CD4-positive, CD25-positive, alpha-beta regulatory T cell (primary cell): ENCODE results near the gene APOA5. TPM values are rescaled to one million over a fixed set of nuclear protein-coding genes. Genes with fewer than 3 reads are reported as not detected.

ENCODE experiments used
- ATAC-seq, 2 donors: fragments of 150-1000 bp; cut with Tn5 transposase; one replicate each; pipeline ENCODE4 v1.10.0; 2021; ENCODE audit warnings: low read depth in 2 of 2, moderate number of reproducible peaks in 2 of 2, moderate library complexity in 1 of 2
- DNase-seq, 3 donors: peaks; one replicate each; pipeline versions ENCODE4 v3.0.0 to v3.0.0-alpha.2; 2012 to 2022; ENCODE audit warnings: mixed read lengths in 1 of 3
- H3K27ac ChIP-seq: one replicate; pipeline ENCODE4 v1.7.0; 2013; ENCODE audit warnings: mild to moderate bottlenecking, low read length; ENCODE audit not compliant: insufficient read depth, poor library complexity, severe bottlenecking
- H3K27me3 ChIP-seq: one replicate; pipeline ENCODE4 v1.7.0; 2013; ENCODE audit warnings: low read length; ENCODE audit not compliant: control insufficient read depth, insufficient read depth
- H3K36me3 ChIP-seq: one replicate; pipeline ENCODE4 v1.7.0; 2013; ENCODE audit warnings: mild to moderate bottlenecking, low read length, moderate library complexity; ENCODE audit not compliant: control insufficient read depth, insufficient read depth
- H3K4me1 ChIP-seq: 2 replicates; pipeline ENCODE4 v1.7.0; 2013; ENCODE audit warnings: mild to moderate bottlenecking, low read length; ENCODE audit not compliant: insufficient read depth, control insufficient read depth, poor library complexity, severe bottlenecking
- H3K4me3 ChIP-seq: one replicate; pipeline ENCODE4 v1.7.0; 2013; ENCODE audit warnings: low read depth, mild to moderate bottlenecking, low read length, moderate library complexity
- H3K9me3 ChIP-seq, 2 experiments: 1 replicate in 1 of 2; 2 replicates in 1 of 2; pipeline ENCODE4 v1.7.0; 2013; ENCODE audit warnings: low read length in 2 of 2, mild to moderate bottlenecking in 1 of 2, moderate library complexity in 1 of 2; ENCODE audit not compliant: control insufficient read depth in 2 of 2
- H3K27ac Mint-ChIP-seq, 3 donors: one replicate each; pipeline ENCODE4 v1.8.0; 2020 to 2022; ENCODE audit warnings: mild to moderate bottlenecking in 3 of 3, mixed read lengths in 3 of 3, moderate library complexity in 2 of 3
- H3K27me3 Mint-ChIP-seq: one replicate; pipeline ENCODE4 v1.8.0; 2022; ENCODE audit warnings: mild to moderate bottlenecking, mixed read lengths
- H3K36me3 Mint-ChIP-seq: one replicate; pipeline ENCODE4 v1.8.0; 2020; ENCODE audit warnings: mixed read lengths
- H3K4me1 Mint-ChIP-seq, 4 donors: one replicate each; pipeline ENCODE4 v1.8.0; 2020 to 2022; ENCODE audit warnings: mixed read lengths in 4 of 4, mild to moderate bottlenecking in 1 of 4
- H3K4me3 Mint-ChIP-seq, 4 donors: one replicate each; pipeline ENCODE4 v1.8.0; 2020 to 2022; ENCODE audit warnings: mild to moderate bottlenecking in 4 of 4, mixed read lengths in 4 of 4, moderate library complexity in 3 of 4
- H3K9me3 Mint-ChIP-seq, 7 donors: one replicate each; pipeline ENCODE4 v1.8.0; 2020 to 2022; ENCODE audit warnings: mixed read lengths in 7 of 7, mild to moderate bottlenecking in 3 of 7, moderate library complexity in 2 of 7
- polyA plus RNA-seq, 4 donors: library from polyadenylated mRNA; unstranded; fragments of 300-500 nt; fragmentation: Illumina TruSeq; gene quantifications; one replicate each; pipeline ENCODE4 v1.2.3, GENCODE V29; 2021
- total RNA-seq: library from RNA; stranded (reverse); gene quantifications from one replicate; pipeline ENCODE4 v1.2.3, GENCODE V29; 2022

Gene APOA5
- total and polyA plus RNA-seq, 5 donors from 2014 or later = not detected

DNA sequence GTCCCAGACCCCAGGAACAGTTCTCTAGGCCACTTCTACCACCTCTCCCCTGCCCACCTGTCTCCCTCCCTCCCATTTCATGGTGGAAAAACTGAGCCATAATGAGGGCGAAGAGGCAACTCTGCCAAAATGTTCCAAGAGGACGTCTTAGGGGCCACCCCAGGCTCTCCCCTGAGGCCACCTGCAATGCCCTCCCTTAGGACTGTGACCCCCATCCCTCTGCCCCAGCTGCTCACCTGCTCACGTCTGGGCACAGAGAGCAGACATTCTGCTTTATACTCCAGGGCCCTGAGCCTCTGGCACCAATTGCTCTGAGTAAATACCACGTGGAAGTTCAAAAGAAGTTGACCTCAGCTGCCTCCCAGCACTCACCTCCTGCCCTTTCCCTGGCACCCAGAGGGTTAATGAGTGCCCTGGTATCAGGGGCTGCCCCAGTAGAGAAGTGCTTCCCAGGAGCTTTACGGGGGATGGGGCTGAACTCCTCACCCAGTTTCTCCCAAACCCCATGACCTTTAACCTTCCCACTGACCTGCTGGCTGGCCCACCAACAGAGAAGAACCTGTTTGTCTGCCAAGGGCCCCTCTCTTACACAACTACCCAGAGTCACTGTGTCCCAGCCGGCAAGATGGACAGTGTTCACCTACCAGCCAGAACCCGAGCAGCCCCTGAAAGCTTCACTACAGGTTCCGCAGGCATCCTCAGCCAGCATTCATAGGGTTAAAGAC, 627 bp upstream of the APOA5 start:
- no peaks in the 10 kb centered on the region for H3K36me3 ChIP-seq
- ATAC-seq = no peak
- Mint-ChIP-seq H3K36me3 (no peaks in the 10 kb centered on the region), H3K27ac (no peak overlapping the region), H3K9me3 (no peaks in the 10 kb centered on the region), H3K27me3 (peaks cover 22% of the 10 kb centered on the region), H3K4me1 (peaks cover 6 to 29% (median 16%) of the 10 kb centered on the region in 4 donors), H3K4me3 (peak overlapping the region in 2 of 4 donors; percentile 44 to 47)
- H3K27me3 ChIP-seq = no peaks in the 10 kb centered on the region
- no peaks in the 10 kb centered on the region for H3K9me3 ChIP-seq
- no peak for DNase-seq
- H3K4me3 ChIP-seq = no peak overlapping the region
- no peak overlapping the region for H3K27ac ChIP-seq
- H3K4me1 ChIP-seq = peaks cover 16% of the 10 kb centered on the region

DNA sequence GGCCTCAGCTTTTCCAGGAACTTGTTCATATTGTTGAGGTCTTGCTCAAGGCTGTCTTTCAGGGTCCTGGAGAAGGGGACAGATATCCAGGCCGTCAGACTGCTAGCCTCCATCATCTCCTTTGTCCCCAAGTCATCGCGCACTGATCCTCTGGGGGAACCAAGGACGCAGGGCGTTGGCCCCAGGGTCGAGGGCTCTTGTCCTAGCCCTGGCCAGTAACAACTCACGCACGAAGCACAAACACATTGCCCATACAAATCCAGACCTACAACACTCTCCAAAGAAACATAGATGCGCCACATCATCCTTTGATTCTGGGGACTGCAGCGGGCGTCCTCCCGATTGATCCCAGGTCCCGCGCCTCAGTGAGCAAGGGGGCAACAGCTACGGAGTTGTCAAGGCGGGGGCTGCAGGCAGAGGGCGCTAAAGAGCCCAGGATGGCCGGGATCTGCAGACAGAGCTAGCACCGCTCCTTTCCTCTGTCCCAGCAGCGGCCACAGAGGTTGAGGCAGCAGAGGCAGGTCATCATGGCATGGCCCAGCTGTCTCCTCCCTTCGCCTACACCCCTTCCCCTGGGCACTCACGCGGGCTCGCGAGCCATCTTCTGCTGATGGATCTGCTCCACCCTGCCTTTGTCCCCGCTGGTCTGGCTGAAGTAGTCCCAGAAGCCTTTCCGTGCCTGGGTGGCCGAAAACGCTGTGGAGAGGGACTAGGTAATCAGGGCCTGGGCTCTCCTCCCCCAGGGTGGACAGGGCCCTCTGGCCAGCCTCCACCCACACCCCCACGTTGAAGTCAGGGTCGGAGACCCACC, 472 bp downstream of the APOA5 start:
- peaks cover 3% of the 10 kb centered on the region for H3K36me3 Mint-ChIP-seq
- peaks cover 14% of the 10 kb centered on the region for H3K27me3 Mint-ChIP-seq
- H3K4me3 ChIP-seq = no peak overlapping the region
- ATAC-seq (peak; percentile 42 to 52), DNase-seq (peak; percentile 64 to 70 (median 67))
- peak overlapping the region; percentile 61 to 90 (median 80) for H3K4me3 Mint-ChIP-seq
- H3K4me1 Mint-ChIP-seq = peaks cover 14 to 40% (median 27%) of the 10 kb centered on the region in 4 donors
- peak overlapping the region in 1 of 3 donors; percentile 65 for H3K27ac Mint-ChIP-seq
- H3K9me3 Mint-ChIP-seq = no peaks in the 10 kb centered on the region
- H3K4me1 ChIP-seq = peaks cover 27% of the 10 kb centered on the region
- no peaks in the 10 kb centered on the region for H3K9me3 ChIP-seq
- H3K27ac ChIP-seq = no peak overlapping the region
- H3K36me3 ChIP-seq = peaks cover 3% of the 10 kb centered on the region
- no peaks in the 10 kb centered on the region for H3K27me3 ChIP-seq

- Histone ChIP-seq H3K9me3 (no peaks in the 10 kb centered on the region), H3K27ac (no peak overlapping the region), H3K4me3 (no peak overlapping the region), H3K4me1 (peaks cover 27% of the 10 kb centered on the region), H3K36me3 (peaks cover 11% of the 10 kb centered on the region), H3K27me3 (no peaks in the 10 kb centered on the region)
- no peak overlapping the region for H3K27ac Mint-ChIP-seq
- peak overlapping the region in 3 of 4 donors; percentile 75 to 90 (median 85) for H3K4me3 Mint-ChIP-seq
- no peak for ATAC-seq
- no peaks in the 10 kb centered on the region for H3K9me3 Mint-ChIP-seq
- H3K36me3 Mint-ChIP-seq = peaks cover 5% of the 10 kb centered on the region
- DNase-seq = no peak
- peaks cover 19 to 48% (median 32%) of the 10 kb centered on the region in 4 donors for H3K4me1 Mint-ChIP-seq
- H3K27me3 Mint-ChIP-seq = peaks cover 12% of the 10 kb centered on the region
These were observed 1.3 kb downstream of the APOA5 start for GRCh38 chr11:116790167-116791001.

- Mint-ChIP-seq H3K4me1 (peaks cover 19 to 59% (median 34%) of the 10 kb centered on the region in 4 donors), H3K36me3 (peaks cover 19% of the 10 kb centered on the region)
- no peak for ATAC-seq
These were observed 2.7 kb downstream of the APOA5 start for GRCh38 chr11:116788975-116789374.

GRCh38 chr11:116788534-116788933, 3.1 kb downstream of the APOA5 start:
- Mint-ChIP-seq H3K27ac (peak overlapping the region; percentile 94 to 100 (median 97)), H3K4me1 (peaks cover 19 to 60% (median 35%) of the 10 kb centered on the region in 4 donors), H3K9me3 (no peaks in the 10 kb centered on the region), H3K36me3 (peaks cover 21% of the 10 kb centered on the region), H3K27me3 (peaks cover 12% of the 10 kb centered on the region), H3K4me3 (peak overlapping the region; percentile 94 to 99 (median 97))
- Histone ChIP-seq H3K9me3 (no peaks in the 10 kb centered on the region), H3K4me1 (peaks cover 27% of the 10 kb centered on the region), H3K4me3 (peak overlapping the region; percentile 84), H3K27me3 (no peaks in the 10 kb centered on the region), H3K27ac (peak overlapping the region; percentile 77), H3K36me3 (peaks cover 30% of the 10 kb centered on the region)
- ATAC-seq = no peak
- DNase-seq = no peak

More at GRCh38 chr11:116788975-116789374, 2.7 kb downstream of the APOA5 start:
- DNase-seq = no peak
- peaks cover 27% of the 10 kb centered on the region for H3K4me1 ChIP-seq
- Mint-ChIP-seq H3K27me3 (peaks cover 12% of the 10 kb centered on the region), H3K9me3 (no peaks in the 10 kb centered on the region), H3K27ac (peak overlapping the region in 2 of 3 donors; percentile 81 to 97), H3K4me3 (peak overlapping the region; percentile 59 to 99 (median 95))
- peaks cover 25% of the 10 kb centered on the region for H3K36me3 ChIP-seq
- H3K4me3 ChIP-seq = no peak overlapping the region
- no peaks in the 10 kb centered on the region for H3K27me3 ChIP-seq
- no peak overlapping the region for H3K27ac ChIP-seq
- H3K9me3 ChIP-seq = no peaks in the 10 kb centered on the region

DNA sequence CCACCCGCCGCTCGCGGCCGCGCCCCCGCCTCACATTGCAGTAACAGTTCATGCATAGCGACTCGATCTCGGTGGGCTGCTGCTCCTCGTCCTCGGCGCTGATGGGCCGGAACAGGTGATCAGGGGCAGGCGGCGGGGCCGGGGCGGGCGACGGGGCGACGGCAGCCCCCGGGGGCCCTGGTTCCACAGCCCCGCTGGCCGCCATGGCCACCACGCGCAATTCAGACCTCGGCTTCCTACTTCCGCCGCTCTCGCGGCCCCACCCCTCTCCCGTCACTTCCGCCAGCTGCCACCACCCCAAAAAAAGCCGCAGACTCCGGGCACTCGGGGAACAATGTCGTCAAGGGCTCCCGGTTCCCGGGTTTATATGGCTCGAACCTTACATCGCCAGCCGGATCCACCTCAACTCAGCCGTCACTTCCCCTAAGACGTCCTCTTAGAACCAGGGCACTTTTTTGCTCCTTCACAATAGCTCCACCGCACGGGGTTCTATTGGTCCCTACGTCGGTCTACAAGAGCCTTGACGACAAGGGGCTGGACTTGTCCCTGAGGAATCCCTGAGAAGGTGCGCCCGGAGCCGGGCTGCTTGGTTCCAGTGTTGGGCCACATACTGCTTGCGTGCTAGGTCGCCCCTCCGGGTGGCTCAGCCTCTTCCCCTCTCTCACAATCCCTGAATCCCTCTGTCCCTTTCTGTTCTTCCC, 3.7 kb downstream of the APOA5 start, which contains the start of gene ZPR1:
Gene ZPR1, minus strand, starts transcription at position 238 of the 701 bp plus-strand sequence. Its CDS starts 33 bp downstream, at position 205.
- peak; percentile 88 to 92 for ATAC-seq
- H3K27me3 ChIP-seq = no peaks in the 10 kb centered on the region
- H3K9me3 ChIP-seq = no peaks in the 10 kb centered on the region
- no peaks in the 10 kb centered on the region for H3K9me3 Mint-ChIP-seq
- peak within 1 kb of the TSS; percentile 77 for H3K27ac ChIP-seq
- H3K4me1 ChIP-seq = peaks cover 27% of the 10 kb centered on the region
- H3K4me3 ChIP-seq = peak within 1 kb of the TSS; percentile 93
- peaks cover 12% of the 10 kb centered on the region for H3K27me3 Mint-ChIP-seq
- DNase-seq = peak; percentile 87 to 89 (median 88)
- peaks cover 23% of the 10 kb centered on the region for H3K36me3 Mint-ChIP-seq
- peak within 1 kb of the TSS; percentile 94 to 99 (median 97) for H3K4me3 Mint-ChIP-seq
- H3K4me1 Mint-ChIP-seq = peaks cover 14 to 64% (median 39%) of the 10 kb centered on the region in 4 donors
- H3K36me3 ChIP-seq = peaks cover 36% of the 10 kb centered on the region
- peak within 1 kb of the TSS; percentile 97 to 100 (median 99) for H3K27ac Mint-ChIP-seq
